ENCODE measurements around the gene DHRS12. TPM values are rescaled to one million over a fixed set of nuclear protein-coding genes. Genes with fewer than 3 reads are reported as not detected.

Gene DHRS12
- total RNA-seq, 1 donor from 2014 or later, result 17.3 TPM

DNA sequence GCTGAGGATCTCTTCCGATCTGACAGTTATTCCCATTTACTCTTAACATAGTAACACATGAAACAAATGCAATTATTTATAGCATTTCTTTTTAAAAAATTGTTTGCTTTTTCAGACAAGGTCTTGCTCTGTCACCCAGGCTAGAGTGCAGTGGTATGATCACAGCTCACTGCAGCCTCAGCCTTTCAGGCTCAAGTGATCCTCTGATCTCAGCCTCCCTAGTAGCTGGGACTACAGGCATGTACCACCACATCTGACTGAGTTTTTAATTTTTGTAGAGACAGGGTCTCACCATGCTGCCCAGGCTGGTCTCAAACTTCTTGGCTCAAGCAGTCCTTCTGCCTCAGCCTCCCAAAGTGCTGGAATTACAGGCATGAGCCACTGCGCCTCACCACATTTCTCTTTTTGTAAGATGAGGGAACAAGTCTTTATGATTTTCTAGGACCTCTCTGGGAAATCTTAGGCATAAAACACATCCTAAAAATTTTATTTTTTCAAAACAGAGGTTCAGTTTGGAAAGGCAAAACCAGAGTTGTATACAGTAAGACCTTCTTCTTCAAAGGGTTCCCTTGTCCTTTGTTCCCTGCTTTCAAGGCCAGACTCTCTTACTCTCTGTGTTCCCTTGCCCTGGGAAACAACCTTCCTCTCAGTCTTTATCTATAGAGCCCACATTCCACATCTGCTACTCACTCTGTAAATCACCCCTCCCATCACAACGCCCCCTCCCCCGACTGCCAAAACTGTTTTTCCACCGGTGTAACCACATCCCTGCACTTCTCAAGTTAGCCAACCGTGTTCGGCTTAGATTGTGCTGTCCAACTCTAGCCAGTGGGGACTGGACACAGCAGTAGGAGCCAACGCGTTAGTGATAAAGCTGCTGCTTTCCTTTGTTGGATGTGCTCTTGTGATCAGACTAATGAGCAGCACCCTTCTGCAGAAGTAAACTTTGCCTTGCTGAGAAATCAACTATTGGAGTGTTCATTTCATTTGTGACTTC, 56.2 kb downstream of the DHRS12 start:
- Mint-ChIP-seq H3K9me3 (peaks cover 17% of the 10 kb centered on the region), H3K4me1 (no peaks in the 10 kb centered on the region), H3K4me3 (no peak overlapping the region), H3K36me3 (peaks cover 15% of the 10 kb centered on the region), H3K27ac (no peak overlapping the region), H3K27me3 (ENCODE audit: low read depth) (no peaks in the 10 kb centered on the region)
- TF ChIP-seq, protein P1, sequence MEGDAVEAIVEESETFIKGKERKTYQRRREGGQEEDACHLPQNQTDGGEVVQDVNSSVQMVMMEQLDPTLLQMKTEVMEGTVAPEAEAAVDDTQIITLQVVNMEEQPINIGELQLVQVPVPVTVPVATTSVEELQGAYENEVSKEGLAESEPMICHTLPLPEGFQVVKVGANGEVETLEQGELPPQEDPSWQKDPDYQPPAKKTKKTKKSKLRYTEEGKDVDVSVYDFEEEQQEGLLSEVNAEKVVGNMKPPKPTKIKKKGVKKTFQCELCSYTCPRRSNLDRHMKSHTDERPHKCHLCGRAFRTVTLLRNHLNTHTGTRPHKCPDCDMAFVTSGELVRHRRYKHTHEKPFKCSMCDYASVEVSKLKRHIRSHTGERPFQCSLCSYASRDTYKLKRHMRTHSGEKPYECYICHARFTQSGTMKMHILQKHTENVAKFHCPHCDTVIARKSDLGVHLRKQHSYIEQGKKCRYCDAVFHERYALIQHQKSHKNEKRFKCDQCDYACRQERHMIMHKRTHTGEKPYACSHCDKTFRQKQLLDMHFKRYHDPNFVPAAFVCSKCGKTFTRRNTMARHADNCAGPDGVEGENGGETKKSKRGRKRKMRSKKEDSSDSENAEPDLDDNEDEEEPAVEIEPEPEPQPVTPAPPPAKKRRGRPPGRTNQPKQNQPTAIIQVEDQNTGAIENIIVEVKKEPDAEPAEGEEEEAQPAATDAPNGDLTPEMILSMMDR (IDR thresholded peaks at IDR 0.05; ENCODE audit: unreplicated experiment), result no peak
- DNase-seq (ENCODE audit: low spot score in 2 of 2, unreplicated experiment in 2 of 2), result no peak

DNA sequence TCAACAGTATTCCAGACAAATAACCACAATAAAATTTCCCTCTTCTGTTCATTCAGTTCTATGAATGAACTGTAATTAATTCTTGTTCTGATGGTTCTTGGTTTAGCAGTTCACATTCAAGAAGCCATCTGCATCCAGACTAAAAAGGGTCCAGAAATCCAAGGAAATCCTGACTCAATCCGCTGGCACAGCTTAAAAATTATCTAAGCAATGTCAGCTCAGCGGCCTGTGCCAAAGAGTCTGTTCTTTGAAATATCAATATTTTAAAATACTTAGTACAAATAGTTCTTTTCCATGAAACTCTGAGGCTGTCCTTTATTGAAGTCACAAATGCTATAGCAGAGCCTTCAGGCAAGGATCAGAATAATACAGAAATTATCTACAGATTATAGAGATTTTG, 57.2 kb downstream of the DHRS12 start:
- Mint-ChIP-seq H3K27me3 (ENCODE audit: low read depth) (no peaks in the 10 kb centered on the region), H3K9me3 (peaks cover 17% of the 10 kb centered on the region), H3K27ac (no peak overlapping the region), H3K4me1 (no peaks in the 10 kb centered on the region), H3K4me3 (no peak overlapping the region), H3K36me3 (peaks cover 14% of the 10 kb centered on the region)
- TF ChIP-seq, protein P1 (IDR thresholded peaks at IDR 0.05; ENCODE audit: unreplicated experiment), result no peak
- no peak for DNase-seq (ENCODE audit: low spot score in 2 of 2, unreplicated experiment in 2 of 2)

DNA sequence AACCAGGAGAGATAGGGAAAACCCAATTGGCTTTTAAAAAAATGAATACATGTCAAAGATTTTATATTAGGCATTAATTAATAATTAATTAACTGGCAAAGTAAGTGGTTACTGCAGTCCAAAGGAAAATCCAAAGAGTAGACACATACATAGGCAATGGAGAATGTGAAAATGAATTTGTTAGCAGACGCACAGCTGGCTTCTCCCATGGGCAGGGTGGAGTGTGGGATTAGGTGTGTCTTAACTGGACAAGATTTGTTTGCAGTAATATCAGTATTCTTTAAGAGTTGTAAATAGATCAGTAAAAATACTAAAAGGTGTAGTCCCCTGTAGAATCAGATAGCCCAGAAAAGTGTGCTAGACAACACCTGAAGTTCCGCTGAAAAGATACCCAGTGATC, 58.7 kb downstream of the DHRS12 start:
- Mint-ChIP-seq H3K4me1 (no peaks in the 10 kb centered on the region), H3K27ac (no peak overlapping the region), H3K36me3 (peaks cover 14% of the 10 kb centered on the region), H3K27me3 (ENCODE audit: low read depth) (no peaks in the 10 kb centered on the region), H3K9me3 (peaks cover 17% of the 10 kb centered on the region), H3K4me3 (no peak overlapping the region)
- DNase-seq (ENCODE audit: low spot score in 2 of 2, unreplicated experiment in 2 of 2), result no peak
- TF ChIP-seq, protein P1 (IDR thresholded peaks at IDR 0.05; ENCODE audit: unreplicated experiment), result no peak

DNA sequence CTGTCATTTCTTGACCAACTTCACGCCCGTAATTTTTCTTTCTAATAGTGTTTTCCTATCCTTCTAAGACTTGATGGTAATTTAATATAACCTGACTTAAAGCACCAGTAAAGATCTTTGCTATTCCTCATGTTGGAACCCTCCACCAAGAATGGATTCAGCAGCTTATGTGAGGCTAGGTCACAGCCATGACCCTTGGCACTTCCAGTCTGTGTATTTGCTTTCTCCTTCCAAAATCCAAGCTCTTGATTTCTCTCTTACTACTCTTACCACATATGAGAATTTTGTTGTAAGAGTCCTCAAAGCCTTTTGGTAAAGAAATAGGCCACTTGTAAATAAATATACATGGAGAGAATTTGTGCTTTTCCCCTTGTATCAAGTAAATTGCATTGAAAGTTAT, 61.4 kb downstream of the DHRS12 start:
- no peak overlapping the region for H3K27ac Mint-ChIP-seq
- H3K4me1 Mint-ChIP-seq, result peaks cover 10% of the 10 kb centered on the region
- H3K36me3 Mint-ChIP-seq, result peaks cover under 1% of the 10 kb centered on the region
- TF ChIP-seq, protein P1 (IDR thresholded peaks at IDR 0.05; ENCODE audit: unreplicated experiment), result no peak
- no peak overlapping the region for H3K4me3 Mint-ChIP-seq
- peaks cover 4% of the 10 kb centered on the region for H3K9me3 Mint-ChIP-seq
- no peaks in the 10 kb centered on the region for H3K27me3 Mint-ChIP-seq (ENCODE audit: low read depth)
- no peak for DNase-seq (ENCODE audit: low spot score in 2 of 2, unreplicated experiment in 2 of 2)

DNA sequence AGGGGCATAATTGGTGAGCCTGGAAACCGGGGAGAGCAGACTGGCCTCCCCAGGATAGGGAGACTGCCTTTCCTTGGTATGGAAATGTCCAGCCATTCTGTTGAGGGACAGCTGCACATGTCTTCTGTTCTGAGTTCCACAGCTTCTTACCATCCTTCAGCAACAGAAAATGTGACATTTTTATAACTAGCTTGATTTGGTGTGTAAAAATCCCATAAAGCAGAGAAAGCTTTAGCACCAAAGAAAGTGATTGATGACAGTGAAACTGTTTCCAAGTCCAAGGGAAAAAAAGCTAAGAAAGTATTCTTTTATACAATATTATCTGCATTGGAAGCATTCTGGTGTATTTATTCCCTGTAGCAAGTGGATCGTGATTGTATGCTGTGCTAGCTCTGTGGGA, 61.9 kb downstream of the DHRS12 start:
- Mint-ChIP-seq H3K27me3 (ENCODE audit: low read depth) (no peaks in the 10 kb centered on the region), H3K9me3 (no peaks in the 10 kb centered on the region), H3K27ac (no peak overlapping the region), H3K36me3 (no peaks in the 10 kb centered on the region), H3K4me3 (no peak overlapping the region), H3K4me1 (peaks cover 10% of the 10 kb centered on the region)
- DNase-seq (ENCODE audit: low spot score in 2 of 2, unreplicated experiment in 2 of 2), result no peak
- TF ChIP-seq, protein P1 (IDR thresholded peaks at IDR 0.05; ENCODE audit: unreplicated experiment), result no peak

Data from mesothelial cell of epicardium (in vitro differentiated cells).